NT2/D1 (cell line): ENCODE results near the gene MTX3.

Experiments
- SUZ12 ChIP-seq: IDR thresholded peaks from 2 replicates; pipeline ENCODE4 v1.6.1; 2011; ENCODE audit not compliant: insufficient read length, insufficient read depth; ENCODE audit errors: extremely low read depth
- YY1 ChIP-seq: IDR thresholded peaks from 2 replicates; pipeline ENCODE4 v1.6.1; 2011; ENCODE audit not compliant: insufficient read length, insufficient read depth

GRCh38 chr5:79984363-79984762, 6.7 kb downstream of the MTX3 start:
- TF ChIP-seq YY1: no peak
- TF ChIP-seq SUZ12: no peak
